C4-2B (cell line): Measurements from ENCODE around the gene MICAL2.

Experiments used
- CTCF ChIP-seq: fragments of 450-650 bp; conservative IDR thresholded peaks from 2 replicates; pipeline ENCODE4 v1.5.1; 2017; ENCODE audit warnings: mild to moderate bottlenecking
- ZFX ChIP-seq: fragments of 450-650 bp; IDR thresholded peaks from 2 replicates; pipeline ENCODE4 v1.6.1; 2017

GRCh38 chr11:12069066-12069676 is 41.2 kb upstream of the MICAL2 start:
- TF ChIP-seq CTCF (no peak), ZFX (no peak)
